Measurements from ENCODE around the gene KCNIP1. TPM values are rescaled to one million over a fixed set of nuclear protein-coding genes. Genes with fewer than 3 reads are reported as not detected.
A peak's percentile ranks its signal among the peaks of the same experiment; 100 is the strongest.

Gene KCNIP1
- total and polyA plus RNA-seq, 2 of the 8 experiments (the other 6 are each of a cell fraction or from before 2014, with no cell fraction given): 0.52 to 0.83 TPM

DNA sequence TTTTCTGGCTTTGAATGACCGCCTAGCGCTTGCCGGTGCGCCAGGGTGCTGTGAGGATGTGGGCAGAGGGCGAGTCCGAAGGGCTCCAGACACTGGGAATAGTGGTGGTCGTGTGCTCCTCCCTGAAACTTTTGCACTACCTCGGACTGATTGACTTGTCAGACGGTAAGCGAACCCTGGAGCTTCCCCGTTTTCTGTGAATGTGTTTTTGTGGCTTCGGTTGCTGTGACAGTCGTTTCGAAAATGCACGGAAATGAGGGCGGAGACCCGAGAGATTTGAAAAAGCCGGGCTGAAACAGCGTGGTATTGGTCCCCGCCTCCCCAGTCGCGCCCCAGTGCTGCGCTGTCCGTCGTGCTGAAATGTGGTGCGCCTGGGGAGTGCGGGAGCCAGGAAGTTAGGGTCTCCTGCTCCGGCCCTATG is 177.2 kb downstream of the KCNIP1 start (continued):
- TF ChIP-seq, protein P1, sequence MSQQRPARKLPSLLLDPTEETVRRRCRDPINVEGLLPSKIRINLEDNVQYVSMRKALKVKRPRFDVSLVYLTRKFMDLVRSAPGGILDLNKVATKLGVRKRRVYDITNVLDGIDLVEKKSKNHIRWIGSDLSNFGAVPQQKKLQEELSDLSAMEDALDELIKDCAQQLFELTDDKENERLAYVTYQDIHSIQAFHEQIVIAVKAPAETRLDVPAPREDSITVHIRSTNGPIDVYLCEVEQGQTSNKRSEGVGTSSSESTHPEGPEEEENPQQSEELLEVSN (IDR thresholded peaks at IDR 0.05): 0 out of 2 replicates have a peak, but pooled peaks have one; percentile 49

All from H1 (cell line).